ENCODE measurements around the gene SMIM20. TPM values are rescaled to one million over a fixed set of nuclear protein-coding genes. Genes with fewer than 3 reads are reported as not detected.

SMIM20 gene
- total RNA-seq, 1 donor from 2014 or later = 57.5 TPM

- H3K36me3 ChIP-seq = no peaks in the 10 kb centered on the region
- no peak for TF ChIP-seq CTCF (IDR thresholded peaks at IDR 0.05)
- TF ChIP-seq EZH2 (IDR thresholded peaks at IDR 0.05) = no peak
- TF ChIP-seq EZH2phosphoT487 (IDR thresholded peaks at IDR 0.05) = no peak
- H3K9ac ChIP-seq = no peak overlapping the region
- H3K4me2 ChIP-seq = no peak overlapping the region
- DNase-seq (ENCODE audit: low spot score) = no peak
- no peak overlapping the region for H3K4me3 Mint-ChIP-seq
- no peaks in the 10 kb centered on the region for H3K9me3 Mint-ChIP-seq
- H2AFZ ChIP-seq (replicated peaks) = no peak overlapping the region
- no peaks in the 10 kb centered on the region for H3K79me2 ChIP-seq (ENCODE audit: low read depth)
- peaks cover 8% of the 10 kb centered on the region for H3K4me1 ChIP-seq
- H3K27me3 Mint-ChIP-seq (ENCODE audit: insufficient read depth, low read depth) = peaks cover 4% of the 10 kb centered on the region
- H3K27ac ChIP-seq = no peak overlapping the region
- no peaks in the 10 kb centered on the region for H4K20me1 ChIP-seq (ENCODE audit: low read depth)
- H3K36me3 Mint-ChIP-seq = no peaks in the 10 kb centered on the region
- H3K4me1 Mint-ChIP-seq = peaks cover 11% of the 10 kb centered on the region
- no peaks in the 10 kb centered on the region for H3K9me3 ChIP-seq (ENCODE audit: low read depth)
- H3K27me3 ChIP-seq = no peaks in the 10 kb centered on the region
- no peaks in the 10 kb centered on the region for H3F3A ChIP-seq (ENCODE audit: low read depth)
- H3K27ac Mint-ChIP-seq = no peak overlapping the region
- H3K4me3 ChIP-seq = no peak overlapping the region
Observed at GRCh38 chr4:25874655-25875054, 39.4 kb upstream of the SMIM20 start.

- Histone ChIP-seq H3K36me3 (no peaks in the 10 kb centered on the region), H2AFZ (replicated peaks) (no peak overlapping the region), H3K27ac (no peak overlapping the region), H3K4me3 (no peak overlapping the region), H3K4me1 (peaks cover 8% of the 10 kb centered on the region), H3K27me3 (no peaks in the 10 kb centered on the region), H3K9me3 (ENCODE audit: low read depth) (no peaks in the 10 kb centered on the region), H3F3A (ENCODE audit: low read depth) (no peaks in the 10 kb centered on the region), H3K4me2 (no peak overlapping the region), H3K79me2 (ENCODE audit: low read depth) (no peaks in the 10 kb centered on the region), H4K20me1 (ENCODE audit: low read depth) (no peaks in the 10 kb centered on the region), H3K9ac (no peak overlapping the region)
- Mint-ChIP-seq H3K36me3 (no peaks in the 10 kb centered on the region), H3K4me1 (peaks cover 11% of the 10 kb centered on the region), H3K4me3 (no peak overlapping the region), H3K27me3 (ENCODE audit: insufficient read depth, low read depth) (peaks cover 5% of the 10 kb centered on the region), H3K9me3 (no peaks in the 10 kb centered on the region), H3K27ac (no peak overlapping the region)
- DNase-seq (ENCODE audit: low spot score) = no peak
- TF ChIP-seq EZH2 (IDR thresholded peaks at IDR 0.05) (no peak), CTCF (IDR thresholded peaks at IDR 0.05) (no peak), EZH2phosphoT487 (IDR thresholded peaks at IDR 0.05) (no peak)
Observed at GRCh38 chr4:25875281-25875745, 38.7 kb upstream of the SMIM20 start.

GRCh38 chr4:25878676-25879075 lies 35.3 kb upstream of the SMIM20 start:
- DNase-seq (ENCODE audit: low spot score) = no peak
- H3K79me2 ChIP-seq (ENCODE audit: low read depth) = no peaks in the 10 kb centered on the region
- H3K4me3 Mint-ChIP-seq = no peak overlapping the region
- no peak overlapping the region for H3K27ac ChIP-seq
- no peaks in the 10 kb centered on the region for H4K20me1 ChIP-seq (ENCODE audit: low read depth)
- H3K9me3 ChIP-seq (ENCODE audit: low read depth) = no peaks in the 10 kb centered on the region
- H3K9me3 Mint-ChIP-seq = no peaks in the 10 kb centered on the region
- H3K36me3 Mint-ChIP-seq = no peaks in the 10 kb centered on the region
- H3K9ac ChIP-seq = no peak overlapping the region
- peaks cover 5% of the 10 kb centered on the region for H3K27me3 Mint-ChIP-seq (ENCODE audit: insufficient read depth, low read depth)
- no peak overlapping the region for H2AFZ ChIP-seq (replicated peaks)
- no peaks in the 10 kb centered on the region for H3K36me3 ChIP-seq
- peaks cover 11% of the 10 kb centered on the region for H3K4me1 Mint-ChIP-seq
- H3K27ac Mint-ChIP-seq = no peak overlapping the region
- H3K4me3 ChIP-seq = no peak overlapping the region
- peaks cover 8% of the 10 kb centered on the region for H3K4me1 ChIP-seq
- no peak overlapping the region for H3K4me2 ChIP-seq
- no peak for TF ChIP-seq EZH2 (IDR thresholded peaks at IDR 0.05)
- TF ChIP-seq CTCF (IDR thresholded peaks at IDR 0.05) = no peak
- TF ChIP-seq EZH2phosphoT487 (IDR thresholded peaks at IDR 0.05) = no peak
- no peaks in the 10 kb centered on the region for H3F3A ChIP-seq (ENCODE audit: low read depth)
- no peaks in the 10 kb centered on the region for H3K27me3 ChIP-seq
